Neuronal stem cell (in vitro differentiated cells): ENCODE results near the gene WWP2.

Source experiments
- DNase-seq: peaks from one replicate; pipeline ENCODE4 v3.0.0-alpha.2; 2013; ENCODE audit warnings: low spot score
- H2AFZ ChIP-seq: one replicate; pipeline ENCODE4 v1.6.1; 2013; ENCODE audit warnings: mild to moderate bottlenecking, low read length, inconsistent platforms
- H2AK5ac ChIP-seq: 2 replicates; pipeline ENCODE4 v1.6.1; 2013; ENCODE audit warnings: low read depth, mild to moderate bottlenecking, inconsistent platforms, low read length, moderate library complexity, mixed read lengths
- H2BK120ac ChIP-seq: 2 replicates; pipeline ENCODE4 v1.6.1; 2013; ENCODE audit warnings: low read depth, mild to moderate bottlenecking, inconsistent platforms, low read length, moderate library complexity, mixed read lengths
- H2BK12ac ChIP-seq: one replicate; pipeline ENCODE4 v1.6.1; 2013; ENCODE audit warnings: low read length, inconsistent platforms
- H2BK15ac ChIP-seq: 2 replicates; pipeline ENCODE4 v1.6.1; 2013; ENCODE audit warnings: mild to moderate bottlenecking, low read length, inconsistent platforms, mixed read lengths
- H2BK5ac ChIP-seq: one replicate; pipeline ENCODE4 v1.6.1; 2013; ENCODE audit warnings: inconsistent platforms, mild to moderate bottlenecking, low read length, moderate library complexity
- H3K14ac ChIP-seq: one replicate; pipeline ENCODE4 v1.6.1; 2013; ENCODE audit warnings: low read length, inconsistent platforms
- H3K18ac ChIP-seq: 2 replicates; pipeline ENCODE4 v1.6.1; 2013; ENCODE audit warnings: low read length, inconsistent platforms
- H3K23ac ChIP-seq: 2 replicates; pipeline ENCODE4 v1.6.1; 2013; ENCODE audit warnings: low read depth, mild to moderate bottlenecking, mixed read lengths, low read length, inconsistent platforms; ENCODE audit not compliant: poor library complexity
- H3K27ac ChIP-seq: replicated peaks from 3 replicates; pipeline ENCODE4 v1.5.1; 2013; ENCODE audit warnings: low read length, inconsistent platforms
- H3K27me3 ChIP-seq, 3 experiments: 2 replicates each; pipeline ENCODE4 v1.6.1; 2013; ENCODE audit warnings: low read length in 3 of 3, mild to moderate bottlenecking in 2 of 3, inconsistent platforms in 1 of 3, low read depth in 1 of 3, mixed read lengths in 1 of 3, moderate library complexity in 1 of 3; ENCODE audit not compliant: control insufficient read depth in 3 of 3, insufficient read depth in 3 of 3
- H3K36me3 ChIP-seq, 2 donors: replicated peaks in 1 of 2; 2 replicates each; pipeline ENCODE4 v1.6.1; 2013; ENCODE audit warnings: low read length in 2 of 2; ENCODE audit not compliant: control insufficient read depth in 2 of 2, insufficient read depth in 2 of 2
- H3K4ac ChIP-seq: 2 replicates; pipeline ENCODE4 v1.6.1; 2013; ENCODE audit warnings: inconsistent platforms, mild to moderate bottlenecking, low read length, moderate library complexity
- H3K4me1 ChIP-seq, 2 donors: 1 replicate in 1 of 2; 2 replicates in 1 of 2; pipeline ENCODE4 v1.6.1; 2013; ENCODE audit warnings: low read length in 2 of 2, low read depth in 1 of 2; ENCODE audit not compliant: control insufficient read depth in 2 of 2, insufficient read depth in 1 of 2
- H3K4me2 ChIP-seq: one replicate; pipeline ENCODE4 v1.6.1; 2013; ENCODE audit warnings: mild to moderate bottlenecking, low read length, inconsistent platforms; ENCODE audit not compliant: insufficient read depth, poor library complexity, severe bottlenecking
- H3K4me3 ChIP-seq, 2 donors: 2 replicates each; pipeline ENCODE4 v1.5.1; 2013; ENCODE audit warnings: low read length in 2 of 2, mild to moderate bottlenecking in 2 of 2, inconsistent platforms in 1 of 2, moderate library complexity in 1 of 2
- H3K79me1 ChIP-seq: one replicate; pipeline ENCODE4 v1.6.1; 2013; ENCODE audit warnings: low read depth, mild to moderate bottlenecking, inconsistent platforms, low read length, moderate library complexity
- H3K9ac ChIP-seq: one replicate; pipeline ENCODE4 v1.6.1; 2013; ENCODE audit warnings: mild to moderate bottlenecking, low read depth, low read length, inconsistent platforms; ENCODE audit not compliant: poor library complexity
- H3K9me3 ChIP-seq, 2 donors: replicated peaks in 1 of 2; 2 replicates each; pipeline versions ENCODE3 to v1.6.1; 2013; ENCODE audit warnings: low read length in 2 of 2, mild to moderate bottlenecking in 2 of 2, inconsistent platforms in 1 of 2, low read depth in 1 of 2, mixed read lengths in 1 of 2, moderate library complexity in 1 of 2; ENCODE audit not compliant: control insufficient read depth in 2 of 2, insufficient read depth in 1 of 2
- H4K8ac ChIP-seq: one replicate; pipeline ENCODE4 v1.6.1; 2013; ENCODE audit warnings: low read depth, mild to moderate bottlenecking, inconsistent platforms, low read length, moderate library complexity
- H4K91ac ChIP-seq: one replicate; pipeline ENCODE4 v1.6.1; 2013; ENCODE audit warnings: low read length, low read depth, mild to moderate bottlenecking, inconsistent platforms; ENCODE audit not compliant: poor library complexity
- WGBS, 2 donors: extraction: QIAGEN DNeasy Blood & Tissue Kit; methylation state at CpG; one replicate each; pipeline ENCODE4 v1.1.7; 2013; ENCODE audit warnings: missing lambda C conversion rate in 2 of 2, mixed read lengths in 1 of 2; ENCODE audit not compliant: insufficient read length in 2 of 2, insufficient replicate concordance in 1 of 2; ENCODE audit errors: extremely low coverage in 2 of 2; 5-methylcytosine and 5-hydroxymethylcytosine counted together

Gene WWP2

GRCh38 chr16:69839798-69840409 is 77.8 kb downstream of the WWP2 start:
- no CpG with 5 or more reads among the region's 10 CpGs for WGBS, 2 donors
- no peak overlapping the region for H3K27ac ChIP-seq

GRCh38 chr16:69840975-69841374 is 78.8 kb downstream of the WWP2 start:
- Histone ChIP-seq H3K18ac (no peak overlapping the region), H2AK5ac (no peak overlapping the region), H3K4me1 (no peaks in the 10 kb centered on the region), H3K4ac (no peak overlapping the region), H3K9me3 (no peaks in the 10 kb centered on the region), H3K23ac (no peak overlapping the region), H2BK12ac (no peak overlapping the region), H2AFZ (no peak overlapping the region), H3K79me1 (no peaks in the 10 kb centered on the region), H2BK15ac (no peak overlapping the region), H4K8ac (no peak overlapping the region), H3K14ac (no peak overlapping the region), H3K4me3 (no peak overlapping the region), H3K27me3 (no peaks in the 10 kb centered on the region), H3K27ac (no peak overlapping the region), H3K4me2 (no peak overlapping the region), H4K91ac (no peak overlapping the region), H3K36me3 (peaks cover 5 to 33% of the 10 kb centered on the region in 2 donors), H2BK5ac (no peak overlapping the region), H3K9ac (no peak overlapping the region), H2BK120ac (no peak overlapping the region)
- no CpG with 5 or more reads among the region's 2 CpGs for WGBS, 2 donors
- DNase-seq: no peak

More at GRCh38 chr16:69839798-69840409, 77.8 kb downstream of the WWP2 start:
- no peak overlapping the region for H4K91ac ChIP-seq
- no peak overlapping the region for H2BK12ac ChIP-seq
- H3K4me1 ChIP-seq: no peaks in the 10 kb centered on the region
- DNase-seq: no peak
- H2BK120ac ChIP-seq: no peak overlapping the region
- no peaks in the 10 kb centered on the region for H3K9me3 ChIP-seq
- H2AFZ ChIP-seq: no peak overlapping the region
- no peak overlapping the region for H3K18ac ChIP-seq
- no peak overlapping the region for H2BK5ac ChIP-seq
- no peak overlapping the region for H2AK5ac ChIP-seq
- H3K23ac ChIP-seq: no peak overlapping the region
- no peak overlapping the region for H3K9ac ChIP-seq
- H3K14ac ChIP-seq: no peak overlapping the region
- H4K8ac ChIP-seq: no peak overlapping the region
- no peak overlapping the region for H3K4ac ChIP-seq
- H3K36me3 ChIP-seq: peaks cover 5 to 33% of the 10 kb centered on the region in 2 donors
- H3K4me3 ChIP-seq: no peak overlapping the region
- no peaks in the 10 kb centered on the region for H3K79me1 ChIP-seq
- H3K27me3 ChIP-seq: no peaks in the 10 kb centered on the region
- no peak overlapping the region for H3K4me2 ChIP-seq
- no peak overlapping the region for H2BK15ac ChIP-seq

GRCh38 chr16:69844441-69844840 is 82.3 kb downstream of the WWP2 start:
- Histone ChIP-seq H3K4me1 (peaks cover 0 to 2% of the 10 kb centered on the region in 2 donors), H2BK12ac (no peak overlapping the region), H3K18ac (no peak overlapping the region), H3K23ac (no peak overlapping the region), H2AFZ (no peak overlapping the region), H3K4ac (no peak overlapping the region), H3K4me3 (no peak overlapping the region), H4K8ac (no peak overlapping the region), H2BK120ac (no peak overlapping the region), H3K9ac (no peak overlapping the region), H3K79me1 (no peaks in the 10 kb centered on the region), H3K27me3 (no peaks in the 10 kb centered on the region), H2BK15ac (no peak overlapping the region), H4K91ac (no peak overlapping the region), H3K14ac (no peak overlapping the region), H3K36me3 (peaks cover 5 to 33% of the 10 kb centered on the region in 2 donors), H3K9me3 (peaks cover 0 to 3% of the 10 kb centered on the region in 2 donors), H3K27ac (no peak overlapping the region), H3K4me2 (no peak overlapping the region), H2BK5ac (no peak overlapping the region), H2AK5ac (no peak overlapping the region)
- DNase-seq: no peak
- no CpG with 5 or more reads among the region's 8 CpGs for WGBS, 2 donors

- Histone ChIP-seq H4K91ac (no peak overlapping the region), H2BK15ac (no peak overlapping the region)
These were observed 83.0 kb downstream of the WWP2 start for GRCh38 chr16:69845181-69845580.

More at GRCh38 chr16:69845181-69845580, 83.0 kb downstream of the WWP2 start:
- no peaks in the 10 kb centered on the region for H3K27me3 ChIP-seq
- no peak overlapping the region for H2BK120ac ChIP-seq
- no peak overlapping the region for H3K4ac ChIP-seq
- no peak overlapping the region for H3K14ac ChIP-seq
- H3K79me1 ChIP-seq: no peaks in the 10 kb centered on the region
- no peak overlapping the region for H2AK5ac ChIP-seq
- no peak overlapping the region for H3K9ac ChIP-seq
- H3K18ac ChIP-seq: no peak overlapping the region
- DNase-seq: no peak
- H3K4me3 ChIP-seq: no peak overlapping the region
- H2BK12ac ChIP-seq: no peak overlapping the region
- WGBS, 2 donors: no CpG with 5 or more reads among the region's 6 CpGs
- peaks cover 0 to 2% of the 10 kb centered on the region in 2 donors for H3K4me1 ChIP-seq
- no peak overlapping the region for H2BK5ac ChIP-seq
- H3K23ac ChIP-seq: no peak overlapping the region
- H3K4me2 ChIP-seq: no peak overlapping the region
- H3K9me3 ChIP-seq: peaks cover 0 to 4% of the 10 kb centered on the region in 2 donors
- H3K36me3 ChIP-seq: peaks cover 3 to 30% of the 10 kb centered on the region in 2 donors
- no peak overlapping the region for H3K27ac ChIP-seq
- no peak overlapping the region for H4K8ac ChIP-seq
- H2AFZ ChIP-seq: no peak overlapping the region
